OCI-LY3 (cell line): ENCODE results near the gene EFL1.
A peak's percentile ranks its signal among the peaks of the same experiment; 100 is the strongest.
"Not testable (repeated sequence)": the region's sequence is repeated elsewhere in the genome, so short reads cannot be mapped to it uniquely, and the experiment has no call there.

Experiments used
- H2AFZ ChIP-seq: fragments of 200-600, 300-600 bp; shearing (Covaris generic); 2 replicates; pipeline ENCODE4 v1.6.0; 2014; ENCODE audit warnings: antibody characterized with exemption, low read depth, low read length
- H3K27ac ChIP-seq: fragments of 200-600, 300-600 bp; sonication (generic); 2 replicates; pipeline ENCODE4 v1.5.1; 2014; ENCODE audit warnings: mild to moderate bottlenecking, low read length, moderate library complexity, mixed read lengths
- H3K27me3 ChIP-seq: fragments of 200-600, 300-600 bp; sonication (generic); 2 replicates; pipeline ENCODE4 v1.6.1; 2014; ENCODE audit warnings: low read depth, low read length, mixed read lengths
- H3K36me3 ChIP-seq: fragments of 200-600, 300-600 bp; sonication (generic); replicated peaks from 2 replicates; pipeline ENCODE3; 2014; ENCODE audit warnings: low read depth, low read length, mixed read lengths
- H3K4me1 ChIP-seq: fragments of 300-600, 200-600 bp; sonication (generic); 2 replicates; pipeline ENCODE4 v1.6.1; 2014; ENCODE audit warnings: low read length, mixed read lengths
- H3K4me2 ChIP-seq: fragments of 200-600, 300-600 bp; sonication (generic); 2 replicates; pipeline ENCODE4 v1.6.1; 2014; ENCODE audit warnings: low read length, mixed read lengths
- H3K4me3 ChIP-seq: fragments of 300-600, 200-600 bp; sonication (generic); 2 replicates; pipeline ENCODE4 v1.5.1; 2014; ENCODE audit warnings: antibody characterized with exemption, mild to moderate bottlenecking, low read length, moderate library complexity
- H3K79me2 ChIP-seq: fragments of 300-600, 200-600 bp; shearing (Covaris generic); 2 replicates; pipeline ENCODE4 v1.6.1; 2014; ENCODE audit warnings: mild to moderate bottlenecking, low read length, mixed read lengths
- H3K9ac ChIP-seq: fragments of 300-600, 200-600 bp; shearing (Covaris generic); 2 replicates; pipeline ENCODE4 v1.6.0; 2014; ENCODE audit warnings: mild to moderate bottlenecking, low read length, moderate library complexity
- H3K9me3 ChIP-seq: fragments of 200-600, 300-600 bp; shearing (Covaris generic); 2 replicates; pipeline ENCODE4 v1.6.1; 2014; ENCODE audit warnings: low read length, mixed read lengths; ENCODE audit not compliant: insufficient read depth
- H4K20me1 ChIP-seq: fragments of 200-600, 300-600 bp; sonication (generic); 2 replicates; pipeline ENCODE4 v1.6.1; 2016; ENCODE audit warnings: low read length, mixed read lengths; ENCODE audit not compliant: insufficient read depth
- EZH2phosphoT487 ChIP-seq: fragments of 200-600 bp; shearing (Covaris generic); IDR thresholded peaks from 2 replicates; pipeline ENCODE4 v1.6.1; 2018; ENCODE audit warnings: antibody characterized with exemption, mixed run types, low read depth
- TF ChIP-seq, protein P1 (sequence below): fragments of 200-600, 300-600 bp; sonication (generic); IDR thresholded peaks from 2 replicates; pipeline ENCODE4 v1.5.1; 2014; ENCODE audit warnings: antibody characterized with exemption, low read length, low read depth

Gene EFL1

DNA sequence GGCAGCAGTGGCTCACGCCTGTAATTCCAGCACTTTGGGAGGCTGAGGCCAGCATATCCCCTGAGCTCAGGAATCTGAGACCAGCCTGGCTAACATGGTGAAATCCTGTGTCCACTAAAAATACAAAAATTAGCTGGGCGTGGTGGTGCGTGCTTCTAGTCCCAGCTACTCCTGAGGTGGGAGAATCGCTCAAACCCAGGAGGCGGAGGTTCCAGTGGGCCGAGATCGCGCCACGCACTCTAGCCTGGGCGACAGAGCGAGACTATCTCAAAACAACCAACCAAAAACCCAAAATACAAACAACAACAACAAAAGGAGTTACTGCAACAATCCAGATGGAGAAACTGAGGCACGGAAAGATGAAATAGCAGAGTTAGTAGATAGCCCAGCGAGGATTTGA, 35.5 kb upstream of the EFL1 start:
- no peaks in the 10 kb centered on the region for H3K27me3 ChIP-seq
- no peaks in the 10 kb centered on the region for H3K36me3 ChIP-seq
- H3K9me3 ChIP-seq: no peaks in the 10 kb centered on the region
- no peak overlapping the region for H3K9ac ChIP-seq
- no peak overlapping the region for H2AFZ ChIP-seq
- H4K20me1 ChIP-seq: no peaks in the 10 kb centered on the region
- peak overlapping the region; percentile 46 for H3K4me2 ChIP-seq
- TF ChIP-seq EZH2phosphoT487: no peak
- TF ChIP-seq, protein P1, sequence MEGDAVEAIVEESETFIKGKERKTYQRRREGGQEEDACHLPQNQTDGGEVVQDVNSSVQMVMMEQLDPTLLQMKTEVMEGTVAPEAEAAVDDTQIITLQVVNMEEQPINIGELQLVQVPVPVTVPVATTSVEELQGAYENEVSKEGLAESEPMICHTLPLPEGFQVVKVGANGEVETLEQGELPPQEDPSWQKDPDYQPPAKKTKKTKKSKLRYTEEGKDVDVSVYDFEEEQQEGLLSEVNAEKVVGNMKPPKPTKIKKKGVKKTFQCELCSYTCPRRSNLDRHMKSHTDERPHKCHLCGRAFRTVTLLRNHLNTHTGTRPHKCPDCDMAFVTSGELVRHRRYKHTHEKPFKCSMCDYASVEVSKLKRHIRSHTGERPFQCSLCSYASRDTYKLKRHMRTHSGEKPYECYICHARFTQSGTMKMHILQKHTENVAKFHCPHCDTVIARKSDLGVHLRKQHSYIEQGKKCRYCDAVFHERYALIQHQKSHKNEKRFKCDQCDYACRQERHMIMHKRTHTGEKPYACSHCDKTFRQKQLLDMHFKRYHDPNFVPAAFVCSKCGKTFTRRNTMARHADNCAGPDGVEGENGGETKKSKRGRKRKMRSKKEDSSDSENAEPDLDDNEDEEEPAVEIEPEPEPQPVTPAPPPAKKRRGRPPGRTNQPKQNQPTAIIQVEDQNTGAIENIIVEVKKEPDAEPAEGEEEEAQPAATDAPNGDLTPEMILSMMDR: no peak
- peak overlapping the region; percentile 60 for H3K4me3 ChIP-seq
- no peaks in the 10 kb centered on the region for H3K4me1 ChIP-seq
- no peak overlapping the region for H3K27ac ChIP-seq
- no peaks in the 10 kb centered on the region for H3K79me2 ChIP-seq

DNA sequence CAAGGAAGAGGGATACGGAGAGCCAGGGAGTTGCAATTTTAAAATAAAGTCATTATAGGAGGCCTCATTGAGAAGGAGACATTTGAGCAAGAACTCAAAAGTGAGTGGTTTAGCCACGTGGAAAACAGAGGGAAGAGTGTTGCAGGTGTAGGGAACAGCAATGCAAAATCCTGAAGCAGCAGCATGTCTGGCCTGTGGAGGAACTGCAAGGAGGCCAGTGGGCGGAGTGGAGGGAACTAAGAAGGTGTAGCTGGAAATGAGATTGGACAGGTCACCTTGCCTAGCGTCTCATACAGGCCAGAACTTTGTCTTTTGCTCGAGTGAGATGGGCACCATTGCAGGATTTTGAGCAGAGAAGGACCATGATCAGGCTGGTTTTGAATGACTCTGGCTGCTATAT, 35.0 kb upstream of the EFL1 start:
- Histone ChIP-seq H2AFZ (no peak overlapping the region), H3K9ac (no peak overlapping the region), H3K27me3 (no peaks in the 10 kb centered on the region), H3K9me3 (no peaks in the 10 kb centered on the region), H3K36me3 (no peaks in the 10 kb centered on the region), H4K20me1 (no peaks in the 10 kb centered on the region), H3K4me3 (no peak overlapping the region), H3K27ac (no peak overlapping the region), H3K4me1 (no peaks in the 10 kb centered on the region), H3K79me2 (no peaks in the 10 kb centered on the region), H3K4me2 (no peak overlapping the region)
- no peak for TF ChIP-seq EZH2phosphoT487
- TF ChIP-seq, protein P1: no peak

DNA sequence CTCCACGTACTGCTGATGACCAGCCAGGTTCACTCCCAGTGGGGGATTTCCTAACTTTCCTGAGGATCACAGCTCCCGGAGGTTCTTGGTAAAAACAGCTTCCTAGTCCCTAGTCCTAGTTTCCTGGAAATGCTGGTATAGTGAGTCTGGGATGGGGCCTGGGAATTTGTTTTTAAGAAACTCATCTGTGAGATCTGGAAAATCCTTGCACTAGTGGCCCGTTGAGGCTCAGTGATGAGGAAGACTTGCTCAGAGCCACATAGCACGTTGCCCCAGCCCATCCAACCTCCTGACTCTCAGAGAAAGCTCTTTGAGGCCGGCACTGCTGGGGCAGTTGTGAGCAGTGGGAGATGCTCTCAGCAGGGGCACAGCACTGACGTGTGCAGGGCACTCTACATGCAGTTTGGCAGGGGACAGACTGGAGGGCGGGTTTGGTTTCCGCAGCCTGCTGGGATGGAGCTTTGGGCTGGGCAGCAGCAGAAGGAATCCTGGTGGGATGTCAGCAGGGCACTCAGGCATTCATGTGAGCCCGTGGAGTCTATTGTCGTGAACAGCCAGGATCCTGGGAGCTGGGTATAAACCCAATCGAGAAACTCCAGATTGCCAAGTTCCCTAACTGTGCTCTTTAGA, 31.6 kb upstream of the EFL1 start:
- H3K27ac ChIP-seq: no peak overlapping the region
- no peak overlapping the region for H3K4me2 ChIP-seq
- H3K36me3 ChIP-seq: no peaks in the 10 kb centered on the region
- no peaks in the 10 kb centered on the region for H3K79me2 ChIP-seq
- H4K20me1 ChIP-seq: no peaks in the 10 kb centered on the region
- H3K27me3 ChIP-seq: no peaks in the 10 kb centered on the region
- H3K9ac ChIP-seq: no peak overlapping the region
- no peak for TF ChIP-seq EZH2phosphoT487
- TF ChIP-seq, protein P1: no peak
- H2AFZ ChIP-seq: no peak overlapping the region
- no peaks in the 10 kb centered on the region for H3K9me3 ChIP-seq
- H3K4me1 ChIP-seq: no peaks in the 10 kb centered on the region
- no peak overlapping the region for H3K4me3 ChIP-seq

DNA sequence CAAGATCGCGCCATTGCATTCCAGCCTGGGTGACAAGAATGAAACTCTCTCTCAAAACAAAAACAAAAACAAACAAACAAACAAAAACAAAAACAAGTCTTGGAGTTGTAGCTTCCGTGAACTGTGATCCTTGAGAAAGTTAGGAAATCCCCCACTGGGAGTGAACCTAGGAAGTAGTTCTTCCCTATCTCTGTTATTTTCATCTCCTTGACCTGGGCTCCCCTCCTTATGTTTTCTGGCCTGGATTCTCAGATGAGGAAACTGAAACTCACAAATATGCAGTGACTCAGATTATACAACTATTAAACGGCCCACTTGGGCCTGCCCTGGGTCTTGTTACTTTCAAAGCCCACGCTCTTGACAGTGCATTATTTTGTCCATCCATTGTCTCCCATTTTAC, 29.7 kb upstream of the EFL1 start:
- Histone ChIP-seq H3K9me3 (no peaks in the 10 kb centered on the region), H3K27me3 (no peaks in the 10 kb centered on the region), H3K4me2 (no peak overlapping the region), H3K9ac (no peak overlapping the region), H3K27ac (no peak overlapping the region), H3K36me3 (no peaks in the 10 kb centered on the region), H3K4me1 (peaks cover 4% of the 10 kb centered on the region), H2AFZ (no peak overlapping the region), H3K4me3 (no peak overlapping the region), H3K79me2 (no peaks in the 10 kb centered on the region), H4K20me1 (no peaks in the 10 kb centered on the region)
- TF ChIP-seq, protein P1: no peak
- no peak for TF ChIP-seq EZH2phosphoT487

DNA sequence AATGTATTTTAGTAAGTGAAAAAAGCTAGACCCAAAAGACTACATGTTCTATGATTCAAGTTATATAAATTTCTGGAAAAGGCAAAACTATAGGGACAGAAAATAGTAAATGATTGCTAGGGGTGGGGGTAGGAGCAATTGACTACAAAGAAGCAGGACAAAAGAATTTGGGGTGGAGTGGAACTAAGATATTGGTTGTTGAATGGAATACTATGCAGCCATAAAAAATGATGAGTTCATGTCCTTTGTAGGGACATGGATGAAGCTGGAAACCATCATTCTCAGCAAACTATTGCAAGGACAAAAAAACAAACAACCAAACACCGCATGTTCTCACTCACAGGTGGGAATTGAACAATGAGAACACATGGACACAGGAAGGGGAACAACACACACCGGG, 25.7 kb upstream of the EFL1 start:
- H3K27ac ChIP-seq, H3K9me3 ChIP-seq, H3K79me2 ChIP-seq, H4K20me1 ChIP-seq, H3K27me3 ChIP-seq, H3K36me3 ChIP-seq, H3K4me3 ChIP-seq, H2AFZ ChIP-seq, H3K4me2 ChIP-seq, H3K9ac ChIP-seq: not testable (repeated sequence)
- H3K4me1 ChIP-seq: peaks cover 16% of the 10 kb centered on the region

DNA sequence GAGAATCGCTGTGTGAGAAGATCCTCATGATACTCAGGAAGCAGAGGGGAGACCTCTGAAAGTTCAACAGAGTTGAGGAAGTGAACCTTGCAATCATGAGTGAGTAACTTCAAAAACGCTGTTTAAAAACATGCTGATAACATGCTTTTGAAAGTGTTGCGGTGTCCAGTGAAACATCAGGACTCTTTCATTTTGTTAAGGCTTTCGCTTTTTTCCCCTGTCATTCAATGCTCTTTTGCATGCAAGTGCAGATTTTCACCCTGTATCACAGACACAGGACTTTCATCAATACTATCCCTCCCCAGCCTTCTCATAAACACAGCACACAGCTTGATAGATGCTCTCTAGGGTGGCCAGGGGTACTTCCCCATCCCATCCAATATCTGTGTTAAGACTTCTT, 23.9 kb upstream of the EFL1 start:
- not testable (repeated sequence) for H3K27me3 ChIP-seq, H4K20me1 ChIP-seq, H2AFZ ChIP-seq, H3K9me3 ChIP-seq, H3K27ac ChIP-seq, H3K79me2 ChIP-seq, H3K9ac ChIP-seq, H3K36me3 ChIP-seq
- Histone ChIP-seq H3K4me2 (peak overlapping the region; percentile 48), H3K4me3 (peak overlapping the region; percentile 18; the same call in 1 of the 2 replicates), H3K4me1 (peaks cover 16% of the 10 kb centered on the region)
